PC-3 (cell line): ENCODE measurements around the gene FGF4. TPM values are rescaled to one million over a fixed set of nuclear protein-coding genes. Genes with fewer than 3 reads are reported as not detected.

ENCODE experiments used
- ATAC-seq: fragments of 200-7000 bp; cut with Tn5 transposase; 2 replicates; pipeline ENCODE4 v1.9.1; 2020; ENCODE audit warnings: mild to moderate bottlenecking, moderate library complexity
- BruUV-seq: library from RNA; stranded (reverse); fragments of 400-500 nt; replicated peaks from 2 replicates; lab custom pipeline; 2021; lab: Mats Ljungman, UMichigan
- CTCF ChIA-PET: fragments of 300-600 bp; sonication (Branson Sonifier 250); formaldehyde crosslinking; loops from one replicate; lab custom pipeline; 2022; ENCODE audit warnings: antibody characterized with exemption; lab: Charles Lee
- POLR2A ChIA-PET: fragments of 300-600 bp; sonication (Branson Sonifier 250); formaldehyde crosslinking; loops from one replicate; lab custom pipeline; 2022; ENCODE audit warnings: antibody characterized with exemption; ENCODE audit not compliant: unreplicated experiment; lab: Charles Lee
- DNase-seq: peaks from one replicate; pipeline ENCODE4 v3.0.0-alpha.2; 2015
- H2AFZ ChIP-seq: fragments of 300-600 bp; sonication (generic); 2 replicates; pipeline ENCODE4 v1.6.0; 2016; ENCODE audit warnings: antibody characterized with exemption, low read length
- H3F3A ChIP-seq: fragments of 300-600 bp; sonication (generic); one replicate; pipeline ENCODE4 v1.6.0; 2017; ENCODE audit warnings: antibody characterized with exemption, low read length, control low read depth, mild to moderate bottlenecking; ENCODE audit not compliant: unreplicated experiment
- H3K27ac ChIP-seq: fragments of 300-600 bp; sonication (generic); 2 replicates; pipeline ENCODE4 v1.5.1; 2016; ENCODE audit warnings: mild to moderate bottlenecking, low read length
- H3K27me3 ChIP-seq: fragments of 300-600 bp; sonication (generic); 2 replicates; pipeline ENCODE4 v1.6.1; 2016; ENCODE audit warnings: low read length, mixed read lengths
- H3K36me3 ChIP-seq: fragments of 300-600 bp; sonication (generic); 2 replicates; pipeline ENCODE4 v1.6.1; 2016; ENCODE audit warnings: low read depth, mixed run types, low read length, mixed read lengths
- H3K4me1 ChIP-seq: fragments of 300-600 bp; sonication (generic); 2 replicates; pipeline ENCODE4 v1.5.1; 2016; ENCODE audit warnings: low read length; ENCODE audit not compliant: insufficient read depth
- H3K4me2 ChIP-seq: fragments of 300-600 bp; sonication (generic); 2 replicates; pipeline ENCODE4 v1.6.0; 2016; ENCODE audit warnings: low read length
- H3K4me3 ChIP-seq: fragments of 300-600 bp; sonication (generic); 2 replicates; pipeline ENCODE4 v1.5.1; 2016; ENCODE audit warnings: mild to moderate bottlenecking, low read length, mixed read lengths
- H3K79me2 ChIP-seq: fragments of 300-600 bp; sonication (generic); 2 replicates; pipeline ENCODE4 v1.6.1; 2017; ENCODE audit warnings: low read length, mixed read lengths
- H3K9ac ChIP-seq: fragments of 300-600 bp; sonication (generic); 2 replicates; pipeline ENCODE4 v1.6.0; 2016; ENCODE audit warnings: mild to moderate bottlenecking, low read length
- H3K9me2 ChIP-seq: fragments of 300-600 bp; sonication (generic); replicated peaks from 2 replicates; pipeline ENCODE4 v1.6.1; 2016; ENCODE audit warnings: mixed run types, low read length, mixed read lengths
- H3K9me3 ChIP-seq: fragments of 300-600 bp; sonication (generic); 2 replicates; pipeline ENCODE4 v1.6.1; 2016; ENCODE audit warnings: low read length, mixed read lengths
- H4K20me1 ChIP-seq: fragments of 300-600 bp; sonication (generic); 2 replicates; pipeline ENCODE4 v1.6.1; 2016; ENCODE audit warnings: low read length, mixed read lengths
- EZH2 ChIP-seq: fragments of 300-600 bp; sonication (generic); IDR thresholded peaks from one replicate; pipeline ENCODE4 v1.6.1; 2017; ENCODE audit warnings: antibody characterized with exemption, mild to moderate bottlenecking, low read length; ENCODE audit not compliant: unreplicated experiment
- EZH2phosphoT487 ChIP-seq: fragments of 300-600 bp; sonication (generic); IDR thresholded peaks from 2 replicates; pipeline ENCODE4 v1.6.1; 2018; ENCODE audit warnings: mild to moderate bottlenecking, antibody characterized with exemption, low read length, borderline replicate concordance
- intact Hi-C: fragments of 100-400 bp; cut with micrococcal nuclease; formaldehyde crosslinking; loops from 2 replicates; pipeline ENCODE4 v1.9.0; 2023
- total RNA-seq: library from RNA; depleted of rRNA; stranded (reverse); fragments of >200 nt; gene quantifications from 2 replicates; pipeline ENCODE4 v1.2.3, GENCODE V29; 2014
- TF ChIP-seq, protein P1 (sequence below): fragments of 300-600 bp; sonication (generic); conservative IDR thresholded peaks from 2 replicates; pipeline ENCODE4 v1.5.1; 2017; ENCODE audit warnings: antibody characterized with exemption, low read depth, mild to moderate bottlenecking, low read length

Gene FGF4
- total RNA-seq, 1 experiment from 2014 or later = not detected

DNA sequence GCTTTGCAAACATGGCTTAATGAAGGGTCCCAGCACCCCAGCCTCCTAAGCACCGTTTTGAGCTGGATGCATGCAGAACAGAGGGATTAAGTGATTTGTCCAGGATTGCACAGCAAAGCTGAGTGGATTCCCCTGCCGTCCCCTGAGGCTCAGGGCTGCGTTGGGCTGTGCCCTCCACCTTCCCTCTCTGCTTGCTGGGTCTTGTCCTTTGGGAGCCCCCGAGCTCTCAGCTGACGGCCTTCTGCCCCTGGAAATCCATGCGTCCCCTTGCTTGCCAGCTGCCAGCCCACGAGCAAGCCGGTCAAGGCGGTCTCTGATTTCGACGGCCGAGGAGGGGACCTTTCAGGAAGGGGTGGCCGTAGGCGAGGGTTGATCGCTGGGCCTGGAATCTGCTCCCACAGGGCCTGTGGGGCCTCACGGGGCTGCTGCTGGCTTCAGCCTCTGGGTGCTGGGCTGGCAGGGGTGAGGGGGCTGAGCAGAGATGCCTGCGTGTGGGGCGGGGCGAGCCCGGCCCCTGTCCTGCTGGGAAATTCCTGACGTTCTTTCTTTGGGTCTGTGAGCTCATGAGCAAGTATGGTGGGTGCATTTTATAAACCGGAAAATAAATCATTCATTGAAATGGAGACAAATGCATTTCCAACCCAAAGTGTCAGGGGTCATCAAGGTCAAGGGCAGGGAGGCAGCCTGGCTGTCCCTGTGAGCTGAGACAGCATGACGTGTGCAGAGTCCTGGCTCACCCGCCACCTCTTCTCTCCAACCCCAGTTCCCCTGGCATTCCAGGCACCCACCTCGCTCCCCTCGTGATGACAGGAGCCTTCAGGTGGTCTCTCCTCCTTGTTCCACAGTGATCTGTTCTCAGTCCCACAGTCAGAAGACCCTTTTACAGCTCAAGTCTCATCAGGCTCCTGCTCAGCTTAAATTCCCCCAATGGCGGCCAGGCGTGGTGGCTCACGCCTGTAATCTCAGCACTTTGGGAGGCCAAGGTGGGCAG is 28.1 kb downstream of the FGF4 start:
- Histone ChIP-seq H3K9me2 (no peaks in the 10 kb centered on the region), H3K9ac (no peak overlapping the region), H2AFZ (no peak overlapping the region), H3K9me3 (no peaks in the 10 kb centered on the region), H3K4me3 (no peak overlapping the region), H3K4me2 (no peak overlapping the region), H3K4me1 (peaks cover 7% of the 10 kb centered on the region), H3F3A (no peaks in the 10 kb centered on the region), H4K20me1 (no peaks in the 10 kb centered on the region), H3K27ac (no peak overlapping the region), H3K36me3 (no peaks in the 10 kb centered on the region), H3K27me3 (no peaks in the 10 kb centered on the region), H3K79me2 (no peaks in the 10 kb centered on the region)
- no peak for ATAC-seq
- BruUV-seq = no TSS peak
- ChIA-PET CTCF (interaction anchor here (0.6 kb wide), 1 partner anchor 62 kb away, joined by 5 read pairs; no protein-coding TSS in a partner anchor), POLR2A (no interaction called here)
- TF ChIP-seq, protein P1, sequence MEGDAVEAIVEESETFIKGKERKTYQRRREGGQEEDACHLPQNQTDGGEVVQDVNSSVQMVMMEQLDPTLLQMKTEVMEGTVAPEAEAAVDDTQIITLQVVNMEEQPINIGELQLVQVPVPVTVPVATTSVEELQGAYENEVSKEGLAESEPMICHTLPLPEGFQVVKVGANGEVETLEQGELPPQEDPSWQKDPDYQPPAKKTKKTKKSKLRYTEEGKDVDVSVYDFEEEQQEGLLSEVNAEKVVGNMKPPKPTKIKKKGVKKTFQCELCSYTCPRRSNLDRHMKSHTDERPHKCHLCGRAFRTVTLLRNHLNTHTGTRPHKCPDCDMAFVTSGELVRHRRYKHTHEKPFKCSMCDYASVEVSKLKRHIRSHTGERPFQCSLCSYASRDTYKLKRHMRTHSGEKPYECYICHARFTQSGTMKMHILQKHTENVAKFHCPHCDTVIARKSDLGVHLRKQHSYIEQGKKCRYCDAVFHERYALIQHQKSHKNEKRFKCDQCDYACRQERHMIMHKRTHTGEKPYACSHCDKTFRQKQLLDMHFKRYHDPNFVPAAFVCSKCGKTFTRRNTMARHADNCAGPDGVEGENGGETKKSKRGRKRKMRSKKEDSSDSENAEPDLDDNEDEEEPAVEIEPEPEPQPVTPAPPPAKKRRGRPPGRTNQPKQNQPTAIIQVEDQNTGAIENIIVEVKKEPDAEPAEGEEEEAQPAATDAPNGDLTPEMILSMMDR = no peak
- intact Hi-C loops = no loop called here
- DNase-seq = no peak

- Histone ChIP-seq H3K4me1 (peaks cover 7% of the 10 kb centered on the region), H3K4me3 (no peak overlapping the region), H3K9ac (no peak overlapping the region), H3K9me2 (no peaks in the 10 kb centered on the region), H4K20me1 (no peaks in the 10 kb centered on the region), H3K4me2 (no peak overlapping the region), H3K79me2 (no peaks in the 10 kb centered on the region), H2AFZ (no peak overlapping the region), H3K9me3 (no peaks in the 10 kb centered on the region), H3K36me3 (no peaks in the 10 kb centered on the region), H3K27ac (no peak overlapping the region), H3K27me3 (no peaks in the 10 kb centered on the region), H3F3A (no peaks in the 10 kb centered on the region)
- TF ChIP-seq EZH2phosphoT487 = no peak
- TF ChIP-seq EZH2 = no peak
- TF ChIP-seq, protein P1 = no peak
- intact Hi-C loops = no loop called here
- BruUV-seq = no TSS peak
- ATAC-seq = no peak
- POLR2A ChIA-PET = no interaction called here
- CTCF ChIA-PET = no interaction called here
- no peak for DNase-seq
These were observed 29.0 kb downstream of the FGF4 start for GRCh38 chr11:69746140-69746539.

- no peak overlapping the region for H2AFZ ChIP-seq
- no peaks in the 10 kb centered on the region for H4K20me1 ChIP-seq
- no peaks in the 10 kb centered on the region for H3F3A ChIP-seq
- no peaks in the 10 kb centered on the region for H3K9me2 ChIP-seq
- no peaks in the 10 kb centered on the region for H3K27me3 ChIP-seq
- H3K9me3 ChIP-seq = no peaks in the 10 kb centered on the region
- DNase-seq (no peak), ATAC-seq (no peak)
- no peak overlapping the region for H3K4me2 ChIP-seq
- intact Hi-C loops = no loop called here
- peaks cover 7% of the 10 kb centered on the region for H3K4me1 ChIP-seq
- no peak overlapping the region for H3K27ac ChIP-seq
- BruUV-seq = no TSS peak
- TF ChIP-seq EZH2phosphoT487 (no peak), EZH2 (no peak)
- TF ChIP-seq, protein P1 = no peak
- no peak overlapping the region for H3K4me3 ChIP-seq
- POLR2A ChIA-PET = no interaction called here
- no peaks in the 10 kb centered on the region for H3K79me2 ChIP-seq
- no peak overlapping the region for H3K9ac ChIP-seq
- no peaks in the 10 kb centered on the region for H3K36me3 ChIP-seq
- CTCF ChIA-PET = no interaction called here
These were observed 29.9 kb downstream of the FGF4 start for GRCh38 chr11:69745201-69745600.
